Measurements from ENCODE around the gene MRPL10.
"Not testable (repeated sequence)": the region's sequence is repeated elsewhere in the genome, so short reads cannot be mapped to it uniquely, and the experiment has no call there.

Gene MRPL10

DNA sequence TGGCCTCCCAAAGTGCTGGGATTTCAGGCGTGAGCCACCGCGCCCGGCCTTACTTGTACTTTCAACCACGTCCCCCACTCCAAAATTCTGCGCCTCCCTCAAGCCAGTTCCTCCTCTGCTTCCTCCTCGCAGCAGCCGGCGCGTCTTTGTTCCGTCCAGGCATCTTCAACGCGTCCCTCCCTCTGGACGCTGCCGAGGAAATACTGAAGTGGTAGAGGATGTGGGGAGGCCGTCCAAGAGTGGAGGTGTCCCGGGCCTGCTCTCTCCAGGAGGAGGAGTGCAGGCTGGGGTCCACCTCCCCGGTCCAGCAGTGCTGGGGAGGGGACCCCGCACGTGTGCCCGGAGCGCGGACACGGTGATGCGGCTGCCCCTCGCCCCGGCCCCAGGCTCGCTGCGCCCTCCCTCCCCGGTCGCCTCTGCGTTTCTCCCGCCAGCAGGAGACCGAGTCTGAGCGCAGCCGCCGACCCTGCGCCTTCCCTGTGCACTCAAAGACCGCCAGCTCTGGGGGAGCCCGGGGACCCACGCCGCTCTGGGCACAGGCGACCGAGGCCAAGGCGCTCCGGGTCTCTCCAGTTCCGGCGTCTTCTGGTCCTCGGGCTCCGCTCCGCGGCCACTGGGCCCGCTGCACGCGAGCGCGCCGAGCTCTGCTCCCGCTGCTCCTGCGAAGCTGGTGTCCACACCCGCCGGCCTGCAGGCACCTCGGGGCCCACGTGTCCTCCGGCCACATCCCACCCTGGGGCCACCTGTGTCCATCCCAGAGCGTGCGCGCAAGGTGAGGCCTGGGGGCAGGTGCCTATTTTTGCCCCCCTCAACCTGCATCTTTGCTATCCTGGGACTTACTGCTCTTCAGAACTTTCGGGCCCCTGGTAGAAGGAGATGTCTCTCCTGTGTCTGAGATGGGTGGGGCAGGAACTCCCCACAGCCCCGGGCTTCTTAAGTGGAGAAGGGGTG is 41.5 kb downstream of the MRPL10 start:
- no peak for DNase-seq (ENCODE audit: low spot score)

DNA sequence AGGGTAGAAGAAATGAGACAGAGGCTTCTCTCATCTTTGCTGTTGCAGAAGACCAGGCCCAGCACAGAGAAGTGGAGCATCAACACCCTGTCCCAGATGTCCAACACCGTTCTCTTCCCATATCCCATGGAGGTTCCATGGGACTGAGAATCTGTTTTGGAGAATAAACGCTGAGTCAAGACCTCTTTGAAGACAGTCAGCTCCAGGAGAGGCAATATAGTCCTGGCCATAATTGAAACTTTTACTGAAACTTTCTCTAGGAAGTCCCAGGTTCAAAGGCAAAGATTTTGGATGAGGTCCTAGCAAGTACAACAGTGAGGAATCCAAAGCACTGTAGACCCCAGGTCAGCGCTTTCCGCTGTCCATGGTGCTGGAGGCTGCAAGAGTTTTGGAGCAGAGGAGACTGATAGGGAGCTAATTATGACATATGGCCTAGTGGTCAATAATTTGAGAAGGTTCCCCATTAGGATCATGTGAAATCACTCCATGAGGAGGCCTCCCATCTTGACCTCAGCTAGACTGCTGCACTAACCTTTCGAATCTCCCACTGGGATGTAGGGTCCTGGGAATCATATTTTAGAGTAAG is 45.7 kb downstream of the MRPL10 start:
- peak; percentile 49 for DNase-seq (ENCODE audit: low spot score)

DNA sequence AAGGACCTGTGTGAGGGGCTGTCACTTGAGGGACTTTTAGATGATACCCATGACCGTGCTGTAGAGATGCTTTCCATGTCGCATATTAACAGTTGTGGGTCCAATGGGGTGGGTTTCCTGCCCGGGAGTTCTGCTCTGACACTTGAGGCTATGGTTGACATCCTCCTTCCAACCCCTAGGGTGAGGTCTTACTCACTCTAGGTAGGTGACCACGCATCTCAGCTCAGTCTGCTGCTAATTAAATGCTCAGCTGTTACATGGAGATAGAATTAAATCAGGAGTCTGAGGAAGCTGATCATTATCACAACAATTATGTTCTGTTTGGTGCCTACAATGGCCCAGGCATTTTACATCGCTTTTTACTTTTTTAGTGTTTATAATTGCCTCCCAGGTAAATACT is 49.9 kb downstream of the MRPL10 start:
- no peak for DNase-seq (ENCODE audit: low spot score)

DNA sequence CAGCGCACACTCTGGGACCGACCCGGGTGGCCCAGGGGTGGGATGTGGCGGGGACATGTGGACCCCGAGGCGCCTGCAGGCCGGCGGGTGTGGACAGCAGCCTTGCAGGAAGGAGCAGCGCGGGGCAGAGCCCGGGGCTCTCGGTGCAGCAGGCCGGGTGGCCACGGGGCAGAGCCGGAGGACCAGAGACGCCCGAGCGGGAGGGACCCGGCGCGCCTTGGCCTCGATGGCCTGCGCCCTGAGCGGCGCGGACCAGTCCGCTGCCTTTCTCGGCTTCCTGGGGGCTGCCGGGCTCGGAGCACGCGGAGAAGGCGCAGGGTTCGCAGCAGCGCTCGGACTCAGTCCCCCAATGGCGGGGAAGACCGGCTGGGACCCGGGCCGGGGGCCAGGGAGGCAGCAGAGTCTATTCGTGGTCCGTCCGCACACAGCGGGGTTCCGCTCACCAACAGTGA is 53.1 kb downstream of the MRPL10 start:
- no peak for DNase-seq (ENCODE audit: low spot score)

DNA sequence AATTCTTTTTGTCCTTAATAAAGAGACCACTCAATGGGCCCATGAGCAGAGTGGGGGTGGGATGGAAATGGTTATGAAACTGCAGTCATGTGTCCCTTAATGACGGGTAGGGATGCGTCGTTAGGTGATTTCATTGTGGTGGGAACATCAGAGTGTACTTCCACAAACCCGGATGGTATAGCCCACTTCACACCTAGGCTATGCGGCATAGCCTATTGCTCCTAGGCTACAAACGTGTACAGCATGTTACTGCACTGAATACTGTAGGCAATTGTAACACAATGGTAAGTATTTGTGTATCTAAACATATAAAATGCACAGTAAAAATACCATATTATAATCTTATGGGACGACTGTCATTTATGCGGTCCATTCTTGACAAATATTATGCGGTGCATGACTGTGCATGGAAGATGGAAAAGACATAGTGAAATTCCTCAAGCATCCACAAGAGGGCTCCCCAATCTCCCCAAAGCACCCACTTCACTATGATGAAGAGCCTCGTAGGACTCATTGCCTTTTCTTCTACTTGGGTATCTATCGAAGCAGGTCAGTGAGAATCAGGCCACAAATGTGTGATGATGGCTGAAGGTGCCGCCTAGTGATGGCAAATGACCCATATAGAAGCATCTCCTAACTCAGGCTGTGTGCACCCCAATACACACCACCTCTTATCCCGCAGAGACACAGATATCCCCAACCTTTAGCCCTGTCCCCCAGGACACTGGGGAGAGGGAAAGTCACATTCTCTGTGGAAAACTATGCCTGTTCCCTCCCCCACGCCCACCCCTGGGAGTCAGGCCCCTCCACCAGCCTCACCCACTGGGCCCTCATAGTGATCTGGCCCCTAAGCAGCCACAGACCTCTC is 54.8 kb downstream of the MRPL10 start:
- peak; percentile 77 for DNase-seq (ENCODE audit: low spot score)

DNA sequence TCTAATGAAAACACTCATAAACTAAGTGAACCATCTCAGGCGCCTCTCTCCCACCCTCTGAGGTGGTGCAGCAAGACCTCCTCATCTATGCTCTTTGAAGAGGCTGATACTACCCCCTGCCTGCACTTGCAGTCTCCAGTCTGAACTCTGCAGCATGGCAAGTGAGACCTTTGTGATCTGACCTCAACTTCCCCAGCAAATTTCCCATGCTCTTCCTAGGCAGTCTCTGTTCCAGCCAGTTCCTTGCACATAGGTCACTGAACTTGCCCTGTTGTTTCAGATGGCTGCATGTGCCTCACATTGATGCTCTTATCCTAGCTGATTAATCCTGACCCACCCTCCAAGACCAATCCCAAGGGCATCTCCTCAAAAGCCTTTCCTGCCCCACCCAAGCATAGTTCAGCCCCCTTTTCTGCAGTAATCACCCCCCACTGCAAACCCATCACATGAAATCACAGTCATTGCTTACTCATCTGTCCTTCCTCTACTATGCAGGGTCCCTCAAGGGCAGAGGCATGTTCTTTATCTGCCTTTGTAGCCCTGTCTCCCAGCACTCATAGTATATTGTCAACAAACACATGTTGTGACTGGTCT is 56.3 kb downstream of the MRPL10 start:
- DNase-seq (ENCODE audit: low spot score), result no peak

DNA sequence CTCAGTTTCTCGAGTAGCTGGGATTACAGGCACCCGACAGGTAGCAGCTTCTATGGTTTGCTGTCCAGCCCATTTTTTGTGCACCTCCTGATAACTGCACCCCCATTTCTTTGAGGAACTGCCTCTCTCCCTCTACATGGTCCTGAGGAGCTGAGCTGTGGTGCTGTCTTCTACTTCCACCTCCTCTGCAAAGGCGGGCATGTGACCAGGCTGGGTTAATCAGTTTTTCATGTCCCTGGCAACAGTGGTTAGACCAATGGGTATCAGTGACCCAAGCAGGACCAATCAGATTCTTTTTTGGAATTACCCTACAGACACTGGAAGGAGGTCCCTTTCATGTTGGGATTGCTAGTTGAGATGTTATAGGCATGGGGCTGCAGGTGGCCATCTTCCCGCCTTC is 57.0 kb downstream of the MRPL10 start:
- DNase-seq (ENCODE audit: low spot score), result no peak

DNA sequence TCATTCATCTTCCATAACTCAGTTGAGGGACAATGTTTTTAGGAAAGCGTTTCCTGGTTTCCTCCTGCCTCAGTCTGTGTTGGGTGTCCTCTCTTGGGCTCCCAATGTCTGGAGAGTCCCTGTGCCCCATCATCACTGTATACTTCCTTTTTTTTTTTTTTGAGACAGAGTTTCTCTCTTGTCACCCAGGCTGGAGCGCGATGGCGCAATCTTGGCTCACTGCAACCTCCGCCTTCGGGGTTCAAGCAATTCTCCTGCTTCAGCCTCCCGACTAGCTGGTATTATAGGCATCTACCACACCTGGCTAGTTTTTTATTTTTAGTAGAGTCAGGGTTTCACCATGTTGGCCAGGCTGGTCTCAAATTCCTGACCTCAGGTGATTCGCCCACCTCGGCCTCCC is 57.7 kb downstream of the MRPL10 start:
- not testable (repeated sequence) for DNase-seq (ENCODE audit: low spot score)

Data from NAMALWA (cell line).